ENCODE data around the gene MKRN3.

- TF ChIP-seq POLR2A (IDR thresholded peaks at IDR 0.05; ENCODE audit: low read length) (no peak), GATA1 (IDR thresholded peaks at IDR 0.05; ENCODE audit: low read depth, low read length) (no peak)
Observed at GRCh38 chr15:23572844-23573243, 7.4 kb downstream of the MKRN3 start.
